CD8-positive, alpha-beta memory T cell (primary cell): Measurements from ENCODE around the gene CD96. TPM values are rescaled to one million over a fixed set of nuclear protein-coding genes. Genes with fewer than 3 reads are reported as not detected.
A peak's percentile ranks its signal among the peaks of the same experiment; 100 is the strongest.
"Not testable (repeated sequence)": the region's sequence is repeated elsewhere in the genome, so short reads cannot be mapped to it uniquely, and the experiment has no call there.

Experiments
- CTCF ChIA-PET: fragments of 350-600 bp; sonication (Branson Sonifier 250); formaldehyde crosslinking; loops from one replicate; lab custom pipeline; 2021; ENCODE audit warnings: antibody characterized with exemption; lab: Charles Lee
- POLR2A ChIA-PET: fragments of 350-600 bp; sonication (Branson Sonifier 250); formaldehyde crosslinking; loops from one replicate; lab custom pipeline; 2021; ENCODE audit warnings: antibody characterized with exemption; lab: Charles Lee
- DNase-seq, 5 donors: peaks; one replicate each; pipeline versions ENCODE4 v3.0.0 to v3.0.0-alpha.2; 2020 to 2022; ENCODE audit warnings: mixed read lengths in 1 of 5
- H3K27ac ChIP-seq: one replicate; pipeline ENCODE4 v1.7.0; 2013; ENCODE audit warnings: low read depth, mild to moderate bottlenecking, low read length, moderate library complexity
- H3K27me3 ChIP-seq: 2 replicates; pipeline ENCODE4 v1.7.0; 2013; ENCODE audit warnings: low read length, mild to moderate bottlenecking; ENCODE audit not compliant: insufficient read depth, poor library complexity, severe bottlenecking
- H3K36me3 ChIP-seq: 2 replicates; pipeline ENCODE4 v1.7.0; 2013; ENCODE audit warnings: mild to moderate bottlenecking, low read length, moderate library complexity; ENCODE audit not compliant: insufficient read depth
- H3K4me1 ChIP-seq: 2 replicates; pipeline ENCODE4 v1.7.0; 2013; ENCODE audit warnings: mild to moderate bottlenecking, low read length, moderate library complexity; ENCODE audit not compliant: insufficient read depth
- H3K4me3 ChIP-seq: 2 replicates; pipeline ENCODE4 v1.7.0; 2013; ENCODE audit warnings: mild to moderate bottlenecking, low read length
- H3K9me3 ChIP-seq: 2 replicates; pipeline ENCODE4 v1.7.0; 2013; ENCODE audit warnings: mild to moderate bottlenecking, low read length
- H3K27ac Mint-ChIP-seq, 8 donors: one replicate each; pipeline ENCODE4 v1.8.0; 2020 to 2021; ENCODE audit warnings: mixed read lengths in 8 of 8, mild to moderate bottlenecking in 6 of 8, inconsistent platforms in 3 of 8, moderate library complexity in 3 of 8
- H3K27me3 Mint-ChIP-seq, 2 donors: one replicate each; pipeline ENCODE4 v1.8.0; 2020 to 2021; ENCODE audit warnings: mixed read lengths in 2 of 2, mild to moderate bottlenecking in 1 of 2, moderate library complexity in 1 of 2
- H3K36me3 Mint-ChIP-seq, 3 donors: one replicate each; pipeline ENCODE4 v1.8.0; 2020 to 2021; ENCODE audit warnings: mixed read lengths in 3 of 3, inconsistent platforms in 1 of 3, mild to moderate bottlenecking in 1 of 3
- H3K4me1 Mint-ChIP-seq, 3 donors: one replicate each; pipeline ENCODE4 v1.8.0; 2020 to 2021; ENCODE audit warnings: mixed read lengths in 3 of 3, inconsistent platforms in 1 of 3, mild to moderate bottlenecking in 1 of 3
- H3K4me3 Mint-ChIP-seq, 7 donors: one replicate each; pipeline ENCODE4 v1.8.0; 2020 to 2021; ENCODE audit warnings: mixed read lengths in 7 of 7, mild to moderate bottlenecking in 6 of 7, moderate library complexity in 4 of 7, inconsistent platforms in 2 of 7
- H3K9me3 Mint-ChIP-seq, 5 donors: one replicate each; pipeline ENCODE4 v1.8.0; 2020 to 2022; ENCODE audit warnings: mixed read lengths in 5 of 5, mild to moderate bottlenecking in 3 of 5, moderate library complexity in 2 of 5, inconsistent platforms in 1 of 5
- polyA plus RNA-seq: library from polyadenylated mRNA; unstranded; fragments of 300-500 nt; fragmentation: Illumina TruSeq; gene quantifications from one replicate; pipeline ENCODE4 v1.2.3, GENCODE V29; 2021
- total RNA-seq, 2 experiments: library from RNA; stranded (reverse); gene quantifications; one replicate each; pipeline ENCODE4 v1.2.3, GENCODE V29; 2021

CD96 gene
- total and polyA plus RNA-seq, 3 experiments from 2014 or later: 69.1 to 262 (median 80.9) TPM

- no peak overlapping the region for H3K4me3 Mint-ChIP-seq
- peaks cover 0 to 2% (median 0%) of the 10 kb centered on the region in 5 donors for H3K9me3 Mint-ChIP-seq
- no peaks in the 10 kb centered on the region for H3K36me3 Mint-ChIP-seq
- H3K27ac Mint-ChIP-seq: peak overlapping the region in 1 of 8 donors; percentile 16
- H3K27me3 ChIP-seq: no peaks in the 10 kb centered on the region
- H3K27ac ChIP-seq: no peak overlapping the region
- DNase-seq: no peak
- ChIA-PET CTCF (no interaction called here), POLR2A (no interaction called here)
- H3K4me3 ChIP-seq: no peak overlapping the region
- H3K36me3 ChIP-seq: no peaks in the 10 kb centered on the region
- H3K27me3 Mint-ChIP-seq: peaks cover 0 to 2% of the 10 kb centered on the region in 2 donors
- no peaks in the 10 kb centered on the region for H3K4me1 Mint-ChIP-seq
- no peaks in the 10 kb centered on the region for H3K9me3 ChIP-seq
- no peaks in the 10 kb centered on the region for H3K4me1 ChIP-seq
Measured at GRCh38 chr3:111519178-111519855, 22.7 kb upstream of the CD96 start.

GRCh38 chr3:111521891-111522290, 20.1 kb upstream of the CD96 start:
- peaks cover 0 to 2% of the 10 kb centered on the region in 2 donors for H3K27me3 Mint-ChIP-seq
- H3K4me1 Mint-ChIP-seq: no peaks in the 10 kb centered on the region
- Histone ChIP-seq H3K27me3 (no peaks in the 10 kb centered on the region), H3K27ac (no peak overlapping the region), H3K4me3 (no peak overlapping the region), H3K4me1 (no peaks in the 10 kb centered on the region), H3K9me3 (no peaks in the 10 kb centered on the region), H3K36me3 (no peaks in the 10 kb centered on the region)
- H3K9me3 Mint-ChIP-seq: peaks cover 0 to 2% (median 0%) of the 10 kb centered on the region in 5 donors
- H3K27ac Mint-ChIP-seq: no peak overlapping the region
- CTCF ChIA-PET: no interaction called here
- H3K4me3 Mint-ChIP-seq: no peak overlapping the region
- no peaks in the 10 kb centered on the region for H3K36me3 Mint-ChIP-seq
- POLR2A ChIA-PET: no interaction called here
- DNase-seq: no peak

DNA sequence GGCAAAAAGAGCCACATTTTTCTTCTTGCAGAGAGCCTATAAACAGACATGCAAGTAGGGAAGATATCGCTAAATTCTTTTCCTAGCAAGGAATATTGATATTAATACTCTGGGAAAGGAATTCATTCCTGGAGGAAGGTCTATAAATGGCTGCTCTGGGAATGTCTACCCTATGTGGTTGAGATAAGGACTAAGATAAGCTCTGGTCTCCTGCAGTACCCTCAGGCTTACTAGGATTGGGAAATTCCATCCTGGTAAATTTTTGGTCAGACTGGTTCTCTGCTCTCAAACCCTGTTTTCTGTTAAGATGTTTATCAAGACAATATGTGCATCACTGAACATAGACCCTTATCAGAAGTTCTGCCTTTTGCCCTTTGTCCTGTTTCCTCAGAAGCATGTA, 17.5 kb upstream of the CD96 start:
- peak overlapping the region in 1 of 8 donors; percentile 25 for H3K27ac Mint-ChIP-seq
- CTCF ChIA-PET: interaction anchor here (1.4 kb wide), 1 partner anchor 14 kb away, joined by 3 read pairs; no protein-coding TSS in a partner anchor

GRCh38 chr3:111531446-111531845, 10.6 kb upstream of the CD96 start:
- POLR2A ChIA-PET: no interaction called here

More for the DNA sequence above, 17.5 kb upstream of the CD96 start:
- H3K27me3 ChIP-seq, H3K27me3 Mint-ChIP-seq, H3K4me3 Mint-ChIP-seq, H3K9me3 ChIP-seq, H3K4me1 ChIP-seq, H3K4me1 Mint-ChIP-seq, H3K27ac ChIP-seq, H3K9me3 Mint-ChIP-seq, H3K36me3 Mint-ChIP-seq, POLR2A ChIA-PET, DNase-seq, H3K4me3 ChIP-seq, H3K36me3 ChIP-seq: not testable (repeated sequence)

DNA sequence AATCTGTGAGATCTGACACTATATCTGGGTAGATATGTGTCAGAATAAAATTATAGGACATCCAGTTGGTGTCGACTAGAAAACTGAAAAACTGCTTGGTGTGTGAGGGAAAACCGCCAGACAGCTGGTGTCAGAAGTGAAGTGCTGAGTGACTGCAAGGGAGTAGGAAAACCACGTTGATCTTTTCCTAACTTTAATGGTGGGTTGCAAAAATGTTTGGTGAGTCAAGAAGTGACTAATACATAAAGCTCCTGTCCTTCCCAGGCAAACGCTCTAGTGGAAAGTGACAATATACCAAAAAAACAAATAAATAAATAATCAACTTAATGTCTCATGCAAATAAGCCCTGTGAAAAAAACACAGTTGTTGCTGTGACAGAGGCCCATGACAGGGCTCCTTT, 7.3 kb upstream of the CD96 start:
- H3K36me3 Mint-ChIP-seq: peaks cover 0 to 4% (median 0%) of the 10 kb centered on the region in 3 donors
- ChIA-PET POLR2A (no interaction called here), CTCF (interaction anchor here (1.0 kb wide), 1 partner anchor 23 kb away, joined by 3 read pairs; no protein-coding TSS in a partner anchor)
- H3K27ac ChIP-seq: no peak overlapping the region
- no peak overlapping the region for H3K4me3 Mint-ChIP-seq
- no peaks in the 10 kb centered on the region for H3K36me3 ChIP-seq
- H3K4me3 ChIP-seq: no peak overlapping the region
- no peaks in the 10 kb centered on the region for H3K27me3 Mint-ChIP-seq
- DNase-seq: no peak
- H3K27me3 ChIP-seq: no peaks in the 10 kb centered on the region
- no peaks in the 10 kb centered on the region for H3K9me3 ChIP-seq
- H3K9me3 Mint-ChIP-seq: peaks cover 0 to 4% (median 0%) of the 10 kb centered on the region in 5 donors
- peaks cover 16% of the 10 kb centered on the region for H3K4me1 ChIP-seq
- H3K4me1 Mint-ChIP-seq: peaks cover 18 to 44% (median 35%) of the 10 kb centered on the region in 3 donors
- H3K27ac Mint-ChIP-seq: peak overlapping the region in 2 of 8 donors; percentile 17 to 55

More at GRCh38 chr3:111531446-111531845, 10.6 kb upstream of the CD96 start:
- H3K27ac Mint-ChIP-seq: no peak overlapping the region
- no peaks in the 10 kb centered on the region for H3K27me3 Mint-ChIP-seq
- Histone ChIP-seq H3K4me1 (no peaks in the 10 kb centered on the region), H3K4me3 (no peak overlapping the region), H3K27me3 (no peaks in the 10 kb centered on the region), H3K36me3 (no peaks in the 10 kb centered on the region), H3K9me3 (no peaks in the 10 kb centered on the region), H3K27ac (no peak overlapping the region)
- H3K4me3 Mint-ChIP-seq: no peak overlapping the region
- H3K9me3 Mint-ChIP-seq: peaks cover 0 to 8% (median 0%) of the 10 kb centered on the region in 5 donors
- DNase-seq: no peak
- peaks cover 0 to 18% (median 14%) of the 10 kb centered on the region in 3 donors for H3K4me1 Mint-ChIP-seq
- H3K36me3 Mint-ChIP-seq: peaks cover 0 to 15% (median 3%) of the 10 kb centered on the region in 3 donors
- CTCF ChIA-PET: no interaction called here

GRCh38 chr3:111538111-111538510, 3.9 kb upstream of the CD96 start:
- no peaks in the 10 kb centered on the region for H3K9me3 ChIP-seq
- POLR2A ChIA-PET: interaction anchor here (1.2 kb wide), 1 partner anchor 9 kb away, joined by 3 read pairs; no protein-coding TSS in a partner anchor
- Mint-ChIP-seq H3K4me3 (peak overlapping the region in 3 of 7 donors; percentile 17 to 86 (median 82)), H3K9me3 (no peaks in the 10 kb centered on the region), H3K27me3 (no peaks in the 10 kb centered on the region), H3K4me1 (peaks cover 40 to 70% (median 60%) of the 10 kb centered on the region in 3 donors), H3K27ac (peak overlapping the region in 6 of 8 donors; percentile 78 to 97 (median 92)), H3K36me3 (peaks cover 0 to 12% (median 0%) of the 10 kb centered on the region in 3 donors)
- H3K27me3 ChIP-seq: no peaks in the 10 kb centered on the region
- H3K4me1 ChIP-seq: peaks cover 37% of the 10 kb centered on the region
- no peak overlapping the region for H3K27ac ChIP-seq
- CTCF ChIA-PET: interaction anchor here (1.3 to 3.8 kb wide), 3 partner anchors 10 to 470 kb away, joined by 3 to 18 read pairs (median 11); no protein-coding TSS in a partner anchor
- H3K36me3 ChIP-seq: no peaks in the 10 kb centered on the region
- no peak overlapping the region for H3K4me3 ChIP-seq
- DNase-seq: no peak

GRCh38 chr3:111538681-111539083, 3.3 kb upstream of the CD96 start:
- H3K4me3 Mint-ChIP-seq: peak overlapping the region; percentile 11 to 88 (median 82)
- H3K27ac Mint-ChIP-seq: peak overlapping the region in 7 of 8 donors; percentile 78 to 99 (median 93)
- peak overlapping the region; percentile 52 for H3K4me3 ChIP-seq
- peaks cover 0 to 16% (median 0%) of the 10 kb centered on the region in 3 donors for H3K36me3 Mint-ChIP-seq
- POLR2A ChIA-PET: interaction anchor here (1.2 kb wide), 1 partner anchor 9 kb away, joined by 3 read pairs; no protein-coding TSS in a partner anchor
- no peaks in the 10 kb centered on the region for H3K36me3 ChIP-seq
- H3K4me1 Mint-ChIP-seq: peaks cover 41 to 70% (median 62%) of the 10 kb centered on the region in 3 donors
- H3K27me3 Mint-ChIP-seq: no peaks in the 10 kb centered on the region
- no peaks in the 10 kb centered on the region for H3K9me3 ChIP-seq
- CTCF ChIA-PET: interaction anchor here (0.9 to 3.8 kb wide), 6 partner anchors 10 to 1228 kb away, joined by 3 to 18 read pairs (median 4); no protein-coding TSS in a partner anchor
- no peaks in the 10 kb centered on the region for H3K9me3 Mint-ChIP-seq
- H3K4me1 ChIP-seq: peaks cover 37% of the 10 kb centered on the region
- H3K27me3 ChIP-seq: no peaks in the 10 kb centered on the region
- DNase-seq: peak in 3 of 5 donors; percentile 22 to 45 (median 23)
- H3K27ac ChIP-seq: no peak overlapping the region
